Dendritic cell treated with granulocyte-macrophage colony-stimulating factor and Interleukin-4, amounts not matched to agents 40 ng/mL and 50 ng/mL, for 4 days (primary cell): ENCODE data around the gene PMS1.
"Not testable (repeated sequence)": the region's sequence is repeated elsewhere in the genome, so short reads cannot be mapped to it uniquely, and the experiment has no call there.

Experiments used
- H3K27ac Mint-ChIP-seq: one replicate; pipeline ENCODE4 v1.8.0; 2022; ENCODE audit warnings: mild to moderate bottlenecking, mixed read lengths
- H3K27me3 Mint-ChIP-seq: one replicate; pipeline ENCODE4 v1.8.0; 2022; ENCODE audit warnings: mild to moderate bottlenecking, mixed read lengths
- H3K36me3 Mint-ChIP-seq: one replicate; pipeline ENCODE4 v1.8.0; 2022; ENCODE audit warnings: low read depth, mixed read lengths
- H3K4me1 Mint-ChIP-seq: one replicate; pipeline ENCODE4 v1.8.0; 2022; ENCODE audit warnings: low read depth, mixed read lengths
- H3K4me3 Mint-ChIP-seq: one replicate; pipeline ENCODE4 v1.8.0; 2022; ENCODE audit warnings: mild to moderate bottlenecking, moderate library complexity, mixed read lengths
- H3K9me3 Mint-ChIP-seq: one replicate; pipeline ENCODE4 v1.8.0; 2022; ENCODE audit warnings: mixed read lengths
- intact Hi-C: fragments of 100-400 bp; cut with micrococcal nuclease; formaldehyde crosslinking; loops from one replicate; pipeline ENCODE4 v1.15.0; 2022

The PMS1 gene

GRCh38 chr2:189892546-189893294 is 108.5 kb downstream of the PMS1 start:
- H3K27ac Mint-ChIP-seq, H3K36me3 Mint-ChIP-seq, H3K27me3 Mint-ChIP-seq, H3K4me1 Mint-ChIP-seq, intact Hi-C loops, H3K4me3 Mint-ChIP-seq: not testable (repeated sequence)
- peaks cover 22% of the 10 kb centered on the region for H3K9me3 Mint-ChIP-seq

DNA sequence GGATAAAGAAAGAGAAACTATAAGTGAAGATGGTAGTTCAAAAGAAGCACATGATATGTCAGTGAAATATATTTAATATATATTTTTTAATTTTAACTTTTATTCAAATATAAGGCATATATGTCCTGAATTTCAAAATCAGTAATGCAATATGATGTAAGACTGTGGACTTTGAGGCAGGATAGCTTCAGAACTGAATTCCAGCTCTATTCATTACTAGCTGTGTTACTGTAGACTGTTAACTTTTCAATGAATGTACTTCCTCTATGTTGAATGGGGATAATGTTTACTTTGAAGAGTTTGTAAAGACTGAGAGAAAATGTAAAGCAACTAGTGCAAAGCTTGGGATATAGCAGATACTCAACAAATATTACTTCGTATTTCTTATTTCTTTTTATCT is 112.6 kb downstream of the PMS1 start:
- Mint-ChIP-seq H3K36me3 (no peaks in the 10 kb centered on the region), H3K4me3 (no peak overlapping the region), H3K27me3 (no peaks in the 10 kb centered on the region), H3K9me3 (peaks cover 3% of the 10 kb centered on the region), H3K27ac (no peak overlapping the region), H3K4me1 (no peaks in the 10 kb centered on the region)
- intact Hi-C loops = no loop called here

DNA sequence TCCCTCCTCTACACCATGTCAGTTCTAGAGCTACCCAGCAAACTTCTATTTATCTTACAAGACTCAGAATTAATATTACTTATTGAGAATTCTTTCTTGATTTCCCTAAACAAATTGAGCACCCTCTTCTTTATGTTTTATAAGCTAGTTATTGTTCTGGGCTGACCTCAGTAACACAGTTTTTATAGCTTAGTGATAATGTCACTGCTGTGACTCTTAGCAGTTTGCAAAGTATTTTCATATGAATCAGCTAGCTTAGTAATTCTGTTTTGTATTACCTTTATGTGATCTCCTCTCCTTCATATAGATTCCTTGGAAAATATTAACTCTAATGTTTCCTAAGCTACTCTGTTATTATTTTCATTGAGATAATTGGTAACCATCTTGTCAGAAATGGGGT is 114.9 kb downstream of the PMS1 start:
- no peak overlapping the region for H3K27ac Mint-ChIP-seq
- H3K4me1 Mint-ChIP-seq = no peaks in the 10 kb centered on the region
- no peak overlapping the region for H3K4me3 Mint-ChIP-seq
- intact Hi-C loops = no loop called here
- H3K36me3 Mint-ChIP-seq = no peaks in the 10 kb centered on the region
- H3K9me3 Mint-ChIP-seq = no peaks in the 10 kb centered on the region
- H3K27me3 Mint-ChIP-seq = no peaks in the 10 kb centered on the region

GRCh38 chr2:189900726-189901125 is 116.5 kb downstream of the PMS1 start:
- Mint-ChIP-seq H3K36me3 (no peaks in the 10 kb centered on the region), H3K9me3 (no peaks in the 10 kb centered on the region), H3K4me3 (no peak overlapping the region), H3K27me3 (no peaks in the 10 kb centered on the region), H3K4me1 (no peaks in the 10 kb centered on the region), H3K27ac (no peak overlapping the region)
- intact Hi-C loops = no loop called here

DNA sequence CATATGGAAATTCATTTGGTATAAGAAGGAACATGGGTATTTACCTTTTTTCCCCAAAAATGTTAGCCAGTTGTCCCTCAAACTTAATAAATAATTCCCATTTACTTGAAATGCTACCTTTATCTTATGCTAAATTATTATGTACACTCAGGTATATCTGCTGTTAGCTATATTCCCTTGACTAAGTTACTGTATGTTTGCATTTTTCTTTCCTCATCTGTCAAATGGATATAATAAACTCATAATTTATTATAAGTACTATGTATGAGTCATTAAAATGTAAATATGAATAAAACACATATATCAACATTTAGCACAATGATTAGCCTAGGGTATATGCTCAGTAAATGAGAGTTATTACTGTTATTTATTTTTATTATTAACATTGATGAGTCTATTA is 117.4 kb downstream of the PMS1 start:
- H3K9me3 Mint-ChIP-seq = no peaks in the 10 kb centered on the region
- H3K27ac Mint-ChIP-seq = no peak overlapping the region
- H3K27me3 Mint-ChIP-seq = no peaks in the 10 kb centered on the region
- H3K36me3 Mint-ChIP-seq = no peaks in the 10 kb centered on the region
- H3K4me3 Mint-ChIP-seq = no peak overlapping the region
- intact Hi-C loops = no loop called here
- H3K4me1 Mint-ChIP-seq = no peaks in the 10 kb centered on the region

- Mint-ChIP-seq H3K27ac (no peak overlapping the region), H3K4me1 (no peaks in the 10 kb centered on the region), H3K36me3 (no peaks in the 10 kb centered on the region), H3K4me3 (no peak overlapping the region), H3K27me3 (no peaks in the 10 kb centered on the region), H3K9me3 (no peaks in the 10 kb centered on the region)
- intact Hi-C loops = no loop called here
Measured at GRCh38 chr2:189913821-189914220, 129.6 kb downstream of the PMS1 start.

GRCh38 chr2:189916651-189917050 is 132.4 kb downstream of the PMS1 start:
- intact Hi-C loops = no loop called here
- H3K9me3 Mint-ChIP-seq = no peaks in the 10 kb centered on the region
- H3K4me3 Mint-ChIP-seq = no peak overlapping the region
- no peaks in the 10 kb centered on the region for H3K36me3 Mint-ChIP-seq
- H3K27me3 Mint-ChIP-seq = no peaks in the 10 kb centered on the region
- H3K27ac Mint-ChIP-seq = no peak overlapping the region
- H3K4me1 Mint-ChIP-seq = peaks cover 7% of the 10 kb centered on the region
